ENCODE data around the gene PTPN6.

DNA sequence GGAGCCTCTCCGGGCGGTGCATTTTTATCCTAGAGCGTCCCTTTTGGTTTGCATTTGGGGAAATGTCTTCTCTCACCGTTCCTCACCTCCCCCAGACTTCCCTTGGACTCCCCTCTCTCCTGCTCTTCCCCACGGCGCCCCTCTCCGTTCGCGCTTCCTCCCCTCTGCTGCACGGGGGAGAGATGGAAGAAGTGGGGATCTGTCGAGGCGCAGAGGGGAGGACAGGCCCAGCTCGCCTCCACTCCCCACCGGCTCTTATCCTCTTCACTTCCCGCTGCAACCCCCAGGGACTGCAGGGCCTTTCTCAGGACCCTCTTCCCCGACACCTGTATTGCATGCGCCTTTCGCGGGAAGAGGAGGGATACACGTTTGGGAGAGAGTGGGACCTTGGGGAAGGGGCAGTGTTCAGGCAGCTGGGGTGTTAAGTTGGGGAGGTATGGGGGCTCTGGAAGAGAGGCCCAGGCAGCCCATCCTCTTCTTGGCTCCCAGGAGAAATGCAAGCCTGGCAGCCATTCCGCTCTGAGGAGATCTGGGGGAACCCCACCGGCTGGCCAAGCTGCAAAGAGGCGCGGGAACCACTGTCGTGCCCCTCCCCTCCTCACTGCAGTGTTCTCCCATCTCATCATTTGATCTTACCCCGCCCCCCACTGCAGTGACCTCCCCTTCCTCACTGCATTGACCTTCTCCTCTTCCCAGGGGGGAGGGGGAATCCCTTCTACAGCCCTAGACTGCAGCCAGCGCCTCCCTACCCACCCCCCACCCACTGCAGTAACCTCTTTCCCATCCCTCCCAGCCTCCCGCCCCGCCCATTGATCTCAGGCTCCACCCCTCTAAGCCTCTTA, 36.0 kb upstream of the PTPN6 start:
- TF ChIP-seq, protein P1, sequence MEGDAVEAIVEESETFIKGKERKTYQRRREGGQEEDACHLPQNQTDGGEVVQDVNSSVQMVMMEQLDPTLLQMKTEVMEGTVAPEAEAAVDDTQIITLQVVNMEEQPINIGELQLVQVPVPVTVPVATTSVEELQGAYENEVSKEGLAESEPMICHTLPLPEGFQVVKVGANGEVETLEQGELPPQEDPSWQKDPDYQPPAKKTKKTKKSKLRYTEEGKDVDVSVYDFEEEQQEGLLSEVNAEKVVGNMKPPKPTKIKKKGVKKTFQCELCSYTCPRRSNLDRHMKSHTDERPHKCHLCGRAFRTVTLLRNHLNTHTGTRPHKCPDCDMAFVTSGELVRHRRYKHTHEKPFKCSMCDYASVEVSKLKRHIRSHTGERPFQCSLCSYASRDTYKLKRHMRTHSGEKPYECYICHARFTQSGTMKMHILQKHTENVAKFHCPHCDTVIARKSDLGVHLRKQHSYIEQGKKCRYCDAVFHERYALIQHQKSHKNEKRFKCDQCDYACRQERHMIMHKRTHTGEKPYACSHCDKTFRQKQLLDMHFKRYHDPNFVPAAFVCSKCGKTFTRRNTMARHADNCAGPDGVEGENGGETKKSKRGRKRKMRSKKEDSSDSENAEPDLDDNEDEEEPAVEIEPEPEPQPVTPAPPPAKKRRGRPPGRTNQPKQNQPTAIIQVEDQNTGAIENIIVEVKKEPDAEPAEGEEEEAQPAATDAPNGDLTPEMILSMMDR (conservative IDR thresholded peaks at IDR 0.05; ENCODE audit: low read length), result no peak
- TF ChIP-seq EZH2phosphoT487 (IDR thresholded peaks at IDR 0.05; ENCODE audit: borderline replicate concordance, low read depth, low read length), result no peak
